Brain microvascular endothelial cell (primary cell): ENCODE data around the gene HS6ST2.

Experiments
- DNase-seq: peaks from one replicate; pipeline ENCODE4 v3.0.0-alpha.2; 2020
- H3K27ac ChIP-seq: fragments of 250-450 bp; sonication (Bioruptor Pico); 2 replicates; pipeline ENCODE4 v1.5.1; 2020; ENCODE audit warnings: mild to moderate bottlenecking, moderate library complexity
- H3K27me3 ChIP-seq: fragments of 250-450 bp; sonication (Bioruptor Pico); replicated peaks from 2 replicates; pipeline ENCODE4 v1.5.1; 2020; ENCODE audit warnings: mild to moderate bottlenecking
- H3K36me3 ChIP-seq: fragments of 250-450 bp; sonication (Bioruptor Pico); replicated peaks from 2 replicates; pipeline ENCODE4 v1.5.1; 2020; ENCODE audit warnings: mild to moderate bottlenecking
- H3K4me3 ChIP-seq: 2 replicates; pipeline ENCODE4 v1.5.1; 2011; ENCODE audit warnings: low read depth, mild to moderate bottlenecking, control low read depth, low read length, moderate library complexity
- in situ Hi-C: cut with HindIII; loops from 2 replicates; pipeline ENCODE4 v1.10.0; 2017; ENCODE audit warnings: low sequenced_read_pairs, low pct_ligation_motif_present
- TF ChIP-seq, protein P1 (sequence below): IDR thresholded peaks from 2 replicates; pipeline ENCODE4 v1.5.1; 2011; ENCODE audit warnings: low read depth, mild to moderate bottlenecking, moderate library complexity, low read length, control low read depth, inconsistent platforms; ENCODE audit errors: missing control alignments

Gene HS6ST2

DNA sequence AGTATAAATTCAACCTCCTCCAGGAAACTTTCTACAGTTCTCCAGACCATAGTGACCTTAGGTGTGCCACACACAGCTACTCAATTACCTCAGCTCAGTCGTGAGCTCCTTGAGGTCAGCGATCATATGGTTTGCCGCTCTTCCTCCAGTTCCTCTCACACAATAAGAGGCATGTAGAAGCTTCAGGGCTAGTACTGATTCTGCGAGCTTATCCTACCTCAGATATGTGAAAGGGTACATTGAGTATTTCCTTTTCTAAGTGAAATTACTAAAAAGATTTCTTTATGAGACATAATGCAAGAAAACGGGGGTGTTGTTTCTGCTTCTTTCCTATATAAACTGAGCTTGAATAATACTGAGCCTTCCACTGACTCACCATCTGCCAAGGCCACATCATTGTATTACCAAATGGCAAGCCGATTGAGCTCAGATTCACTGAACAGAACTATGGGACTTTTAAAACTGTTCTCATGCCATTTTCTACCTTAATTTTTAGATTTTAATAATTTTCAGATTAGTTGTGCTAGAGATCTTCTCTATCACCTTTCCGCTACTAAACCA lies 183.1 kb downstream of the HS6ST2 start:
- Histone ChIP-seq H3K36me3 (no peaks in the 10 kb centered on the region), H3K4me3 (no peak overlapping the region), H3K27ac (no peak overlapping the region), H3K27me3 (no peaks in the 10 kb centered on the region)
- in situ Hi-C loops: no loop called here
- no peak for DNase-seq
- TF ChIP-seq, protein P1, sequence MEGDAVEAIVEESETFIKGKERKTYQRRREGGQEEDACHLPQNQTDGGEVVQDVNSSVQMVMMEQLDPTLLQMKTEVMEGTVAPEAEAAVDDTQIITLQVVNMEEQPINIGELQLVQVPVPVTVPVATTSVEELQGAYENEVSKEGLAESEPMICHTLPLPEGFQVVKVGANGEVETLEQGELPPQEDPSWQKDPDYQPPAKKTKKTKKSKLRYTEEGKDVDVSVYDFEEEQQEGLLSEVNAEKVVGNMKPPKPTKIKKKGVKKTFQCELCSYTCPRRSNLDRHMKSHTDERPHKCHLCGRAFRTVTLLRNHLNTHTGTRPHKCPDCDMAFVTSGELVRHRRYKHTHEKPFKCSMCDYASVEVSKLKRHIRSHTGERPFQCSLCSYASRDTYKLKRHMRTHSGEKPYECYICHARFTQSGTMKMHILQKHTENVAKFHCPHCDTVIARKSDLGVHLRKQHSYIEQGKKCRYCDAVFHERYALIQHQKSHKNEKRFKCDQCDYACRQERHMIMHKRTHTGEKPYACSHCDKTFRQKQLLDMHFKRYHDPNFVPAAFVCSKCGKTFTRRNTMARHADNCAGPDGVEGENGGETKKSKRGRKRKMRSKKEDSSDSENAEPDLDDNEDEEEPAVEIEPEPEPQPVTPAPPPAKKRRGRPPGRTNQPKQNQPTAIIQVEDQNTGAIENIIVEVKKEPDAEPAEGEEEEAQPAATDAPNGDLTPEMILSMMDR: no peak

DNA sequence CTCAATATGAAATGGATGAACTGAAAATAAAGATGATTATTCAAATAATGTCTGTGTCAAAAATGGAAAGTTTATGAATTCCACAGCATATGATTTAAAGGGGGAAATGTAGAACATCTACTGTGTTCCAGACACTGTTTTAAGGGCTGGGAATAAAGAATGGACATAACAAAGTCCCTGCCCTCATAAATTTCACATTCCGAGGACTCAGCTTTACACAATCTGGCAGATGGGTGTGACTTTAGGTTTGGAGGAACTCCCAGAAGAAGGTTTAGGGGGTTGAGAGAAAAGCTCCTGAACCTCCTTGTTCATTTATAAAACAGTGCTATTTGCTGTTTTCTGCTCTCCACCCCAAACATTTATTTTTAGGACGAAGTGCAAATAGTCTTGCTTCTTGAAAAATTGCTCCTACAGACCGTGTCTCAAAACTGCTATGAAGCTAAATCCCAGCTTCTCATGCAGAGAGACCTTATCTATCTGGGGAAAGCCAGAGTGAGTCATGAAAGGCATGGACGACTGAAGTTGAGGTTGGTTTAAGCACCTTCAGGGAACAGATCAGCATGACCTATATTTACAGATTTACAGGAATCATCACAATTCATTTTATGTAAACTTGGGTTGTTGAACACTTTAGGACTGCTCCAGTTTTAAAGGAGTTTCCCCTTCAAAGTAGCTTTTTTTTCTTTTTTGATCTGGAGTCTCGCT lies 184.3 kb downstream of the HS6ST2 start:
- TF ChIP-seq, protein P1: no peak
- Histone ChIP-seq H3K27ac (no peak overlapping the region), H3K27me3 (no peaks in the 10 kb centered on the region), H3K36me3 (no peaks in the 10 kb centered on the region), H3K4me3 (no peak overlapping the region)
- in situ Hi-C loops: no loop called here
- DNase-seq: no peak

GRCh38 chrX:132769609-132770008 lies 188.8 kb downstream of the HS6ST2 start:
- no peaks in the 10 kb centered on the region for H3K27me3 ChIP-seq
- TF ChIP-seq, protein P1: no peak
- in situ Hi-C loops: no loop called here
- H3K36me3 ChIP-seq: no peaks in the 10 kb centered on the region
- no peak overlapping the region for H3K4me3 ChIP-seq
- H3K27ac ChIP-seq: no peak overlapping the region
- DNase-seq: no peak

DNA sequence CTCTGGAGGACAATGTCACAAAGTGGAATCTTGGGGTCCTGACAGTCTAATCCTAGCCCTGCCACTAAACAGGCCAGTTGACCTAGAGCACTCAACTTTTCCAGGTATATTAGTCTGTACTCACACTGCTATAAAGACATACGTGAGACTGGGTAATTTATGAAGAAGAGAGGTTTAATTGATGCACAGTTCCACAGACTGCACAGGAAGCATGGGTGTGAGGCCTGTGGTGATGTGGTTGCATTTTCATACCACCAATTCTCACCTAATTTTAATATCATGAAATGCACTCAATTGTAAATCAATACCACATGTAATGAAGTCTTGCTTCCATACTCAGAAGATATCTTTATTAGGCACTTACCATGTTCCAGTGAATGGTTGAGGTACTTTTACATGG lies 192.0 kb downstream of the HS6ST2 start:
- Histone ChIP-seq H3K27ac (no peak overlapping the region), H3K27me3 (no peaks in the 10 kb centered on the region), H3K4me3 (no peak overlapping the region), H3K36me3 (no peaks in the 10 kb centered on the region)
- TF ChIP-seq, protein P1: no peak
- in situ Hi-C loops: no loop called here
- no peak for DNase-seq

DNA sequence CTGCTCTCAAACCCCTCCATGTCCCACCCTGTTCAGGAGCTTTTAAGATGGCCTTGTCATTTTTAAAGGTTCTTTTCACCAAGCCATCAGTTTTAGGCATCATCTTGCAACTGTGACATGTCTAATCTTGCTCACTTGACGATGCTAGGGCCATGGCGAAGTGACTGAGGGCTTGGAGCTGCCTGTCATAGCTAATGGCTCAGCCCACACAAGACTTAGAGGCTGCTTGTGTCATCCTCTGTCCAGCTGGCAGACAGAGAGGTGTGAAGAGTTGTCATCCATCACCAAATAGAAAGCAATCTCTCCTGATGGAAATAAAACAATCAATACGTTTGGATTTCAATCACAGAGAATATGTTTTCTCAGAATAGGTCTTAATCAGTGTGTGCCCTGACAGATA lies 194.9 kb downstream of the HS6ST2 start:
- no peak overlapping the region for H3K27ac ChIP-seq
- DNase-seq: no peak
- H3K4me3 ChIP-seq: no peak overlapping the region
- no peaks in the 10 kb centered on the region for H3K36me3 ChIP-seq
- in situ Hi-C loops: no loop called here
- TF ChIP-seq, protein P1: no peak
- H3K27me3 ChIP-seq: no peaks in the 10 kb centered on the region

DNA sequence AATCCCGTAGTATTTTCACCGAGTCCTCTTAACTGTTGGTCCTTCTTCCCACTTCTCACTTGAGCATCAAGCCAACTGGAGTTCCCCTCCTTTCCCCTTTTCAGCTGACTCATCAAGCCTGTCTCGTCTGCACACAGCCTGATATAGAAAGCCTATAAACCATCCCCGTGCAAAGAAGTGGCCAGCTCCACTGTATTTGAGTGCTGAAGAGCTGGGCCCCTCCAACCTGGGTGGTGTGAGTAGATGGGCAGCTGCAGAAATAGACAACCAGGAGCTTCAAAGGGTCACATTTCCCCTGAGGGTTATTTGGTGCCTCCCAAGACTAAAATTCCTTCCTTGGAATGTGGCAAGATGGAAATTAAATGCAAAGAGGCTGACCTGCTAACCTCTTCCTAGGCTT lies 199.7 kb downstream of the HS6ST2 start:
- H3K36me3 ChIP-seq: no peaks in the 10 kb centered on the region
- no peak overlapping the region for H3K4me3 ChIP-seq
- in situ Hi-C loops: no loop called here
- DNase-seq: no peak
- no peak overlapping the region for H3K27ac ChIP-seq
- H3K27me3 ChIP-seq: no peaks in the 10 kb centered on the region
- TF ChIP-seq, protein P1: no peak
